Loucy (cell line): ENCODE results near the gene POLR1H.

Experiments
- EZH2phosphoT487 ChIP-seq: fragments of 200-600 bp; IDR thresholded peaks from 2 replicates; pipeline ENCODE4 v1.6.1; 2018; ENCODE audit warnings: antibody characterized with exemption, mild to moderate bottlenecking, moderate library complexity, borderline replicate concordance
- TF ChIP-seq, protein P1 (sequence below): fragments of 200-600 bp; sonication (generic); conservative IDR thresholded peaks from 2 replicates; pipeline ENCODE4 v1.5.1; 2014; ENCODE audit warnings: mild to moderate bottlenecking, antibody characterized with exemption, low read length

DNA sequence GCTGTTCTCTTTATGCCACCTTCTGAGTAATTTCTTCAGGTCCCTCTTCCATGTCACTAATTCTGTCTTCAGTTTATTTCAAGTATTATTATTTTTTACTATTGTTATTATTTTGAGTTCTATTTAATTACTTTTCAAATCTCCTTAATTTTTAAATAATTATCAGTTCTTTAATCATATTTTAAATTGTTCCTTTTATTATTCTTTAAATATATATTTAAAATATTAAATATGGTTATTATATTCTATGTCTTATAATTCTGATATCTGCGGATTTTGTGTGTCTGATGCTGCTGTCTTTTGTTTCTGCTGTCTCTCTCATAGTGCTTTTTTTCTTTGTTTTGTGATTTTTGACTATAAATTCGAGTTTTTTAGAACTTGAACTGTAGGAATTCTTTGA lies 2.2 kb downstream of the POLR1H start:
- TF ChIP-seq, protein P1, sequence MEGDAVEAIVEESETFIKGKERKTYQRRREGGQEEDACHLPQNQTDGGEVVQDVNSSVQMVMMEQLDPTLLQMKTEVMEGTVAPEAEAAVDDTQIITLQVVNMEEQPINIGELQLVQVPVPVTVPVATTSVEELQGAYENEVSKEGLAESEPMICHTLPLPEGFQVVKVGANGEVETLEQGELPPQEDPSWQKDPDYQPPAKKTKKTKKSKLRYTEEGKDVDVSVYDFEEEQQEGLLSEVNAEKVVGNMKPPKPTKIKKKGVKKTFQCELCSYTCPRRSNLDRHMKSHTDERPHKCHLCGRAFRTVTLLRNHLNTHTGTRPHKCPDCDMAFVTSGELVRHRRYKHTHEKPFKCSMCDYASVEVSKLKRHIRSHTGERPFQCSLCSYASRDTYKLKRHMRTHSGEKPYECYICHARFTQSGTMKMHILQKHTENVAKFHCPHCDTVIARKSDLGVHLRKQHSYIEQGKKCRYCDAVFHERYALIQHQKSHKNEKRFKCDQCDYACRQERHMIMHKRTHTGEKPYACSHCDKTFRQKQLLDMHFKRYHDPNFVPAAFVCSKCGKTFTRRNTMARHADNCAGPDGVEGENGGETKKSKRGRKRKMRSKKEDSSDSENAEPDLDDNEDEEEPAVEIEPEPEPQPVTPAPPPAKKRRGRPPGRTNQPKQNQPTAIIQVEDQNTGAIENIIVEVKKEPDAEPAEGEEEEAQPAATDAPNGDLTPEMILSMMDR: no peak
- TF ChIP-seq EZH2phosphoT487: no peak
